A549 (cell line): ENCODE data around the gene SMARCB1. TPM values are rescaled to one million over a fixed set of nuclear protein-coding genes. Genes with fewer than 3 reads are reported as not detected.

Experiments
- ATAC-seq, 2 experiments: fragments of 200-7000 bp in 1 of 2; fragments of >200 bp in 1 of 2; cut with Nextera tagmentation in 1 of 2; cut with Tn5 transposase in 1 of 2; 3 replicates each; pipeline versions ENCODE4 v1.8.0 to v1.9.1; 2018 to 2020; ENCODE audit warnings: mild to moderate bottlenecking in 1 of 2, moderate library complexity in 1 of 2
- CTCF ChIA-PET: fragments of 300-600 bp; sonication (Branson Sonifier 250); formaldehyde crosslinking; extraction: SDS; loops from one replicate; lab custom pipeline; 2021; ENCODE audit warnings: antibody characterized with exemption, inconsistent platforms; lab: Yijun Ruan, JAX
- POLR2A ChIA-PET: fragments of 350-600 bp; formaldehyde crosslinking; extraction: SDS; loops from one replicate; lab custom pipeline; 2021; ENCODE audit warnings: antibody characterized with exemption, inconsistent platforms; lab: Yijun Ruan, JAX
- DNase-seq, 2 experiments: peaks; one replicate each; pipeline versions ENCODE4 v3.0.0 to v3.0.0-alpha.2; 2011 to 2016; ENCODE audit warnings: low read depth in 1 of 2, low spot score in 1 of 2
- FAIRE-seq: peaks from 2 replicates; lab custom pipeline; 2011; peaks lifted over from hg19 to GRCh38; lab: Jason Lieb, UNC
- H3K27ac ChIP-seq, 2 experiments: fragments of >200 bp; sonication (Bioruptor Twin); formaldehyde crosslinking; 3 replicates each; pipeline ENCODE4 v1.5.1; 2016 to 2017
- H3K4me1 ChIP-seq: fragments of >200 bp; sonication (Bioruptor Twin); formaldehyde crosslinking; 3 replicates; pipeline ENCODE4 v1.6.1; 2016
- H3K4me2 ChIP-seq: fragments of >200 bp; sonication (Bioruptor Twin); formaldehyde crosslinking; 3 replicates; pipeline ENCODE4 v1.6.1; 2016
- H3K4me3 ChIP-seq: fragments of >200 bp; sonication (Bioruptor Twin); formaldehyde crosslinking; 3 replicates; pipeline ENCODE4 v1.5.1; 2016
- H3K9me3 ChIP-seq: fragments of >200 bp; sonication (Bioruptor Twin); formaldehyde crosslinking; 3 replicates; pipeline ENCODE4 v1.6.1; 2016
- BCL3 ChIP-seq: fragments of >200 bp; sonication (Bioruptor Twin); formaldehyde crosslinking; IDR thresholded peaks from 3 replicates; pipeline ENCODE4 v1.6.1; 2016
- BHLHE40 ChIP-seq: IDR thresholded peaks from 2 replicates; pipeline ENCODE4 v1.6.1; 2012; ENCODE audit warnings: low read depth, low read length, inconsistent platforms
- CHD4 ChIP-seq: fragments of 200-600 bp; sonication (generic); IDR thresholded peaks from 2 replicates; pipeline ENCODE4 v1.6.1; 2016; ENCODE audit warnings: antibody characterized with exemption, mild to moderate bottlenecking, borderline replicate concordance
- E2F6 ChIP-seq: IDR thresholded peaks from 2 replicates; pipeline ENCODE4 v1.6.1; 2012; ENCODE audit warnings: low read depth, borderline replicate concordance
- EHF ChIP-seq: fragments of 250-450 bp; sonication (Bioruptor Pico); IDR thresholded peaks from 2 replicates; pipeline ENCODE4 v1.5.0; 2020; ENCODE audit warnings: mild to moderate bottlenecking
- FOSB ChIP-seq: fragments of 250-450 bp; sonication (Bioruptor Pico); IDR thresholded peaks from 2 replicates; pipeline ENCODE4 v1.5.0; 2020; ENCODE audit warnings: mild to moderate bottlenecking, moderate library complexity
- HES2 ChIP-seq: fragments of >200 bp; sonication (Bioruptor Twin); formaldehyde crosslinking; IDR thresholded peaks from 2 replicates; pipeline ENCODE4 v1.6.1; 2016
- JUNB ChIP-seq: fragments of >200 bp; sonication (Bioruptor Twin); formaldehyde crosslinking; IDR thresholded peaks from 2 replicates; pipeline ENCODE4 v1.6.1; 2016
- KDM1A ChIP-seq: fragments of 200-600 bp; sonication (generic); IDR thresholded peaks from 2 replicates; pipeline ENCODE4 v1.6.1; 2016; ENCODE audit warnings: low read depth, mild to moderate bottlenecking
- KDM5A ChIP-seq: fragments of 200-600 bp; sonication (generic); IDR thresholded peaks from 2 replicates; pipeline ENCODE4 v1.6.1; 2016; ENCODE audit warnings: antibody characterized with exemption, mild to moderate bottlenecking
- NR3C1 ChIP-seq: fragments of >200 bp; sonication (Bioruptor Twin); formaldehyde crosslinking; IDR thresholded peaks from 3 replicates; pipeline ENCODE4 v1.6.1; 2017
- PHF8 ChIP-seq: fragments of 200-600 bp; sonication (generic); IDR thresholded peaks from 2 replicates; pipeline ENCODE4 v1.6.1; 2016; ENCODE audit warnings: low read depth, mild to moderate bottlenecking, antibody characterized with exemption, moderate library complexity, borderline replicate concordance
- POLR2A ChIP-seq: IDR thresholded peaks from 2 replicates; pipeline ENCODE4 v1.6.1; 2012; ENCODE audit warnings: mild to moderate bottlenecking, low read length
- RAD21 ChIP-seq, 2 experiments: fragments of >200 bp in 1 of 2; sonication (Bioruptor Twin) in 1 of 2; formaldehyde crosslinking in 1 of 2; IDR thresholded peaks in 1 of 2; conservative IDR thresholded peaks in 1 of 2; 2 replicates in 1 of 2; 3 replicates in 1 of 2; pipeline ENCODE4 v1.6.1; 2012 to 2018; ENCODE audit warnings: inconsistent platforms in 1 of 2
- RARB ChIP-seq: fragments of 250-450 bp; sonication (Bioruptor Pico); IDR thresholded peaks from 2 replicates; pipeline ENCODE4 v1.8.0; 2021; ENCODE audit warnings: mild to moderate bottlenecking, moderate library complexity
- RCOR1 ChIP-seq: fragments of 150-350 bp; IDR thresholded peaks from 2 replicates; pipeline ENCODE4 v1.6.1; 2014; ENCODE audit warnings: antibody characterized with exemption, low read length, low read depth
- REST ChIP-seq: fragments of 200-600 bp; sonication (generic); IDR thresholded peaks from 2 replicates; pipeline ENCODE4 v1.6.1; 2016; ENCODE audit warnings: antibody characterized with exemption, mild to moderate bottlenecking, moderate library complexity
- SMC3 ChIP-seq: fragments of >200 bp; sonication (Bioruptor Twin); formaldehyde crosslinking; IDR thresholded peaks from 3 replicates; pipeline ENCODE4 v1.6.1; 2018; ENCODE audit warnings: inconsistent platforms
- SREBF2 ChIP-seq: fragments of 450-650 bp; IDR thresholded peaks from 2 replicates; pipeline ENCODE4 v1.6.1; 2014; ENCODE audit warnings: mild to moderate bottlenecking, moderate library complexity
- USF2 ChIP-seq: fragments of 450-650 bp; IDR thresholded peaks from 2 replicates; pipeline ENCODE4 v1.6.1; 2014; ENCODE audit warnings: antibody characterized with exemption
- ZC3H11A ChIP-seq: fragments of 450-650 bp; IDR thresholded peaks from 2 replicates; pipeline ENCODE4 v1.6.1; 2014; ENCODE audit warnings: antibody characterized with exemption, mild to moderate bottlenecking
- ZSCAN20 ChIP-seq: fragments of 250-450 bp; sonication (Bioruptor Pico); IDR thresholded peaks from 2 replicates; pipeline ENCODE4 v1.8.0; 2022; ENCODE audit warnings: mild to moderate bottlenecking, moderate library complexity
- WGBS: methylation state at CpG from one replicate; pipeline ENCODE4 v1.1.6; 2017; ENCODE audit errors: missing lambda C conversion rate; 5-methylcytosine and 5-hydroxymethylcytosine counted together
- polyA plus RNA-seq, 4 experiments: library from polyadenylated mRNA; depleted of rRNA in 3 of 4; stranded (reverse); fragments of >200 nt; fragmentation: RNase III in 1 of 4; extraction: RNeasy Plus Mini Kit Qiagen cat#74134 plus additional on column Dnase treatment in 1 of 4; gene quantifications; 2 replicates in 3 of 4; 3 replicates in 1 of 4; pipeline ENCODE4 v1.2.3, GENCODE V29; 2011 to 2017

Gene SMARCB1
- polyA plus RNA-seq, 2 of the 4 experiments (the other 2 are of a cell fraction): 65.6 to 133 TPM

GRCh38 chr22:23835484-23836144 lies 48.8 kb downstream of the SMARCB1 start:
- Histone ChIP-seq H3K4me1 (peaks cover 10% of the 10 kb centered on the region; the same call in 1 of the 3 replicates), H3K4me3 (no peak overlapping the region), H3K27ac (no peak overlapping the region), H3K4me2 (no peak overlapping the region), H3K9me3 (no peaks in the 10 kb centered on the region)
- ATAC-seq (no peak), FAIRE-seq (no peak), DNase-seq (no peak)
- 54% methylated on average over 6 of the region's 11 CpGs for WGBS
- TF ChIP-seq CHD4: no peak
- no peak for TF ChIP-seq SMC3
- TF ChIP-seq FOSB (CRISPR knock-in tag): no peak
- TF ChIP-seq USF2: no peak
- TF ChIP-seq E2F6: no peak
- TF ChIP-seq NR3C1: no peak
- no peak for TF ChIP-seq SREBF2
- no peak for TF ChIP-seq REST
- TF ChIP-seq ZSCAN20 (CRISPR knock-in tag): no peak
- TF ChIP-seq KDM1A: no peak
- TF ChIP-seq PHF8: no peak
- CTCF ChIA-PET: interaction anchor here (0.6 to 5.3 kb wide), 3 partner anchors 15 to 339 kb away, joined by 3 to 31 read pairs (median 3); no protein-coding TSS in a partner anchor
- POLR2A ChIA-PET: no interaction called here

- peaks cover 10% of the 10 kb centered on the region; the same call in 1 of the 3 replicates for H3K4me1 ChIP-seq
- ATAC-seq (no peak), DNase-seq (no peak), FAIRE-seq (no peak)
- CTCF ChIA-PET: interaction anchor here (5.3 kb wide), 1 partner anchor 14 kb away, joined by 31 read pairs; no protein-coding TSS in a partner anchor
- no peaks in the 10 kb centered on the region for H3K9me3 ChIP-seq
- 87% methylated on average over 4 of the region's 5 CpGs for WGBS
- H3K27ac ChIP-seq: no peak overlapping the region
- POLR2A ChIA-PET: no interaction called here
- TF ChIP-seq BCL3 (no peak), KDM5A (no peak), RAD21 (conservative IDR thresholded peaks at IDR 0.05 in 1 of 2, IDR thresholded peaks at IDR 0.05 in 1 of 2) (no peak), ZC3H11A (no peak), SREBF2 (no peak), RCOR1 (no peak), CHD4 (no peak), BHLHE40 (no peak), SMC3 (no peak), RARB (CRISPR knock-in tag) (no peak), EHF (CRISPR knock-in tag) (no peak), JUNB (no peak), POLR2A (no peak), HES2 (no peak)
- H3K4me2 ChIP-seq: no peak overlapping the region
- H3K4me3 ChIP-seq: no peak overlapping the region
Measured at GRCh38 chr22:23836281-23836680, 49.5 kb downstream of the SMARCB1 start.
